GM12892 (cell line): Measurements from ENCODE around the gene STKLD1.

ENCODE experiments used
- DNase-seq: peaks from one replicate; pipeline ENCODE4 v3.0.0; 2011; ENCODE audit not compliant: insufficient read length
- FAIRE-seq: peaks from 2 replicates; lab custom pipeline; 2011; peaks lifted over from hg19 to GRCh38; lab: Jason Lieb, UNC
- POLR2A ChIP-seq: IDR thresholded peaks from 2 replicates; pipeline ENCODE4 v1.6.1; 2011; ENCODE audit warnings: low read depth, low read length, control low read depth
- POLR2AphosphoS5 ChIP-seq: IDR thresholded peaks from 2 replicates; pipeline ENCODE4 v1.6.1; 2011; ENCODE audit warnings: low read depth, low read length, control low read depth
- TAF1 ChIP-seq: IDR thresholded peaks from 2 replicates; pipeline ENCODE4 v1.6.1; 2011; ENCODE audit warnings: low read depth, mild to moderate bottlenecking, control low read depth, low read length, borderline replicate concordance

STKLD1 gene

DNA sequence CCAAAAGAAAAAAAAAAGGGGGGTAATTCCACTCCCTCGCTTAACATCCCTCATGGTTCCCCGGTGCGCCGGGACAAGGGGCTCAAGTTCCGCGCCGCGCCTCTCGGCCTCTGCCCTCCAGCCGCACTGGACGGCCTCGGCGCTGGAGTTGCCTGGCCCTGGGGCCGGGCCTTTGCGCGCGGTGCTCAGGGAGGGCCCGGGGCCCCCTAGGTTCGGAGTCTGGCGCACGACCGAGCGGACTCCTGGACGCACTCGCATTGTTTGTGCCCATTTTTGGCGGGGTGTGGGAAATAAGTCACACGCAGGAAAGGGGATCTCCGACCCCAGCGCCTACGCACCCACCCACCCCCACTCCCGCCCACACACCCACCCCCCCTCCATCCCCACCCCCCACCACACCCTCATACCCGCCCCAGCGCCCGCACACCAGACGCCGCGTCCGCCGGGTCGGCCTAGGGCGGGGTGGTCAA, 28.6 kb upstream of the STKLD1 start:
- DNase-seq: peak; percentile 78
- TF ChIP-seq POLR2A: no peak
- no peak for TF ChIP-seq TAF1
- TF ChIP-seq POLR2AphosphoS5: no peak; the same call in 1 of the 2 replicates
- no peak for FAIRE-seq

DNA sequence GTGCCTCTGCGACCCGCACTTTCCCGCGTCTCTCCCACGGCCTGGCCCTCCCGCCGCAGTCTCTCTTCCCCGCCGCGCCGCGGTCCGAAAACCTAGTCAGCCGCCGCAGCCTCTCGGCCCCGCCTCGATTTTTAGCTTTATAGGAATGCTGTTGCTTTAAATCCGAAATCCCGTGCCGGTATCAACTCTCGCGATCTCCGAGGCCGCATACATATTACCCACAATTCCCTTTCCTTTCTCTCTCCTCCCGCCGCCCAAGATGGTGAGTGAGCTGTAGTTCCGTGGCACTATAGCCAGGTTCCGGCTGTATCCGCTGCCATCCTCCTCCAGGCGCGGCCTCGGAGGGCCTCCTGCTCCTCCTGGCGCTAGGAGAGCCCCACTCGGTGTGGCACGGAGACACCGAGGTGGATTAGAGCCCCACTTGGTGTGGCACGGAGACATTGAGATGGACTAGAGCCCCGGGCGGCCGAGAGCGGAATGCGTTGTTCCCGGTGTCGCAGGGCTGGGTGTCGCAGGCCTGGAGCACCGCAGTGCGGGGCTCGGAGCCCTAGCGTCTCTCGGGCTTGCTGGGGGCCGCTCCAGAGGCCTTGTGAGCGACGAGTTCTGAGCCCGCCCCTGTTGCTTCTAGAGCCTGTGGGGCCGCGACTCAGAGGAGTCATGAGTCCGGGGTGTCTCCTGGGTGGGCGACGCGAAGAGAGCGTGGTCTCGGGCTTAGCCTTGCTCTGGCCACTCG, 28.0 kb upstream of the STKLD1 start, which contains the start of the genes MED22 and RPL7A:
Gene MED22, minus strand, starts transcription at position 147 of the 733 bp plus-strand sequence. CDS start 1,469 bp downstream, outside the sequence.
Gene RPL7A, plus strand, starts transcription at position 234 of the 733 bp plus-strand sequence. Its CDS starts 26 bp downstream, at position 260.
- peak; percentile 100 for TF ChIP-seq POLR2AphosphoS5
- TF ChIP-seq POLR2A: peak; percentile 99
- peak; percentile 100 for TF ChIP-seq TAF1
- peak; percentile 86 for FAIRE-seq

DNA sequence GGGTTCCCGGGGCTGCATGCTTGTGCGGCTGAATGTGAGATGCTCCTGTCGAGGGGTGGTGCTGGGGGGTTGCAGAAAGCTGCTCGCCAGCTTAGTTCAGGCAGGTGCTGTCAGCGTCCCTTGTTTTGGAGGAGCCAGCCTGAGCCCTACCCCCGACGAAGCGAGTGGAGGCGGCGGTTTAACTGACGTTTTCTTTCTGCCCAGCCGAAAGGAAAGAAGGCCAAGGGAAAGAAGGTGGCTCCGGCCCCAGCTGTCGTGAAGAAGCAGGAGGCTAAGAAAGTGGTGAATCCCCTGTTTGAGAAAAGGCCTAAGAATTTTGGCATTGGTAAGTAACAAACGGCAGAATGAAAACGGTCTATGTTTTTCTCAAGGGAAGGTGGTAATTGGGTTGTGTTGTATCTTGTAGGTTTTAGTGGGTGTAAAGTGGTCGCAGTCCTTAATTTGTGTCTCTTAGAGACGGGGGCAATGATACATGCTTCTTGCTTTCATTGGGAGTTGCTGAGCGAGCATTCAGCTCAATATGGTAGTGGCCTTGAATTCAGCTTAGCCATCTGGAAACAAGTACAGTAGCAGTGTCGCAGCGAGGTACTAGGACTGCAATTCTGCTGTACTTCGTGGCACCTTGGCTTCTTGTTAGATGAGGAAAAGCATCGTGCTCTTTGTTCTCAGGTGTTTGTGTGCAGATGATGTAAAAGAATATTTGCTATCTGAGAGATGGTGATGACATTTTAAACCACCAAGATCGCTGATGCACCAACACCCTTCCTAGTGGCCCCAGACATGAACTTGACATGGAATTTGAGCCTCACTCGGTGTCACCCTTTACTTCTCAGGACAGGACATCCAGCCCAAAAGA, 27.2 kb upstream of the STKLD1 start:
- DNase-seq (no peak), FAIRE-seq (no peak)
- no peak for TF ChIP-seq POLR2A
- peak; percentile 26; the same call in 1 of the 2 replicates for TF ChIP-seq POLR2AphosphoS5

More for the DNA sequence above, 28.0 kb upstream of the STKLD1 start, which contains the start of the genes MED22 and RPL7A:
- peak; percentile 84 for DNase-seq

GRCh38 chr9:133349965-133350616, 26.1 kb upstream of the STKLD1 start:
- no peak for DNase-seq
- no peak for FAIRE-seq
- TF ChIP-seq POLR2AphosphoS5: peak; percentile 33; the same call in 1 of the 2 replicates
- TF ChIP-seq POLR2A: peak; percentile 57
- TF ChIP-seq TAF1: no peak

DNA sequence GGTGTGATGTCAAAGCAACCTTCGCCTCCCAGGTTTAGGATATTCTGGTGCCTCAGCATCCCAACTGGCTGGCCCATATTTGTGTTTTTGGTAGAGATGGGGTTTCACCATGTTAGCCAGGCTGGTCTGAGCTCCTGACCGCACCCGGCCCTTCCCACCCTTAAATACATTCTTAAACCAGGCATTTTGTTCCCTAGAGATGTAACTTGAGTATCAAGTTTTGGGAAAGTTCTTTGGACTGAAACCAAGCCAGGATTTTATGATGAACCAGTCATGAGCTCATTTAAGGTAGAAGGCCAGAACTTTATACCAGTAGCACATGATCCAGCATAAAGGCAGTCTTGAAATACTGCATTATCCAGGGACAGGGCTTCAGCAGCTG, 24.6 kb upstream of the STKLD1 start:
- DNase-seq (no peak), FAIRE-seq (no peak)
- TF ChIP-seq POLR2A: no peak; the same call in 1 of the 2 replicates
- no peak for TF ChIP-seq TAF1
- no peak for TF ChIP-seq POLR2AphosphoS5

- FAIRE-seq: no peak
- peak; percentile 85 for TF ChIP-seq POLR2AphosphoS5
- TF ChIP-seq POLR2A: peak; percentile 42
- TF ChIP-seq TAF1: no peak
- no peak for DNase-seq
These were observed 24.1 kb upstream of the STKLD1 start for GRCh38 chr9:133351908-133352634.

DNA sequence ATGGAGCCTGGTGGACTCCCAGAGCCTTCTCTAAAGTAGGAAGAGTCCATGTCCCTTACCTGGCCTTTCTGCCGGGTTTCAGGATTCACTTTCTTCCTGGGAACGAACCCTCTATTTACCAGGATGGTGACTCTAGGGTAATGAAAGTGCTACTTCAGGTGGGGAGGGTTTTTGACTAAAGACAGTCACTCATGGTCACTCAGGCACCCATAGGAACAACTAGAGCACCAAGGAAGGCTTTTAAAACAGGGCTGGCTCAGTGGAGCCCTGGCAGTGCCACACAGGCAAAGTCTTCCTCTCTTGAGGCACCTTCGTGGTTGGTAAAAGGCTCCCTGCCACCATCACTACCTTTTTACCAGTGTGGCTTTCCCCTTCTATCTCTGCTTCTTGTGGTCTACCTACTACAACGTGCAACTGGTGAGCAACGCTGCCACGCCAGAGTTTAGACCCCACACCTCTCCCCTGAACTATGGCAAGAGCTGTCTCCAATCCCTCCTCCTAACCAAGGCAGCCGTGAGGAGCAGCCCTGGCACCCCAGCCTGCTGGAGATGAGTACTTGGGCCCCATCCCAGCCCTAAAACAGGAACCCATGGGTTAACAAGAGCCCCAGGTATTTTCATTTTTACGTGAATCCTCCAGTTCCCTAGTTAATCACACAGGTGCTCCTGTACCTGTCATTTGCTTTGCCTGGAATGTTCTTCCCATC, 23.4 kb upstream of the STKLD1 start:
- FAIRE-seq: no peak
- TF ChIP-seq POLR2AphosphoS5 (peak; percentile 86; the same call in 1 of the 2 replicates), TAF1 (no peak), POLR2A (peak; percentile 38; the same call in 1 of the 2 replicates)
- no peak for DNase-seq

GRCh38 chr9:133353548-133353947, 22.6 kb upstream of the STKLD1 start:
- 0 out of 2 replicates have a peak, but pooled peaks have one; percentile 19 for TF ChIP-seq POLR2A
- TF ChIP-seq TAF1: no peak
- DNase-seq: no peak
- no peak for FAIRE-seq

DNA sequence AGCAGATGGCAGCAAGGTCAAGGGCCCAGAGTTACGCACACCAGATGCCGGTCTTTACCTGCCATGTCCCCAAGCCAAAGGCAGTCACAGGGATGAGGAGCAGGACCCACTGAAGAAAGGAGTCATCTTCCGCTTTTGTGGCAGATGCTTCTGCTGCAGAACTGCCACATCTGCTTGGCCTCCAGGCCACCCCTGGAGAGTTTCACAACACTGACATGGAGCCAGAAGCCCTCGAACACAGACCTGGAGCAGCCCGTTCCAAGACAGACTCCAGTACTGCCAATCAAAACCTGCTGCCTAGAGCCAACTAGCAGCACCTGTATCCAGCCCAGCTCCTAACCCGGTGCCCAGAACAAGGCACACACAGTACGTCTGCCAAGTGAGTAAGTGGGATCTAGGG, 21.4 kb upstream of the STKLD1 start:
- DNase-seq (no peak), FAIRE-seq (no peak)
- TF ChIP-seq POLR2AphosphoS5: no peak

- FAIRE-seq: no peak
- DNase-seq: no peak
These were observed 20.2 kb upstream of the STKLD1 start for GRCh38 chr9:133355881-133356357.

More at GRCh38 chr9:133355881-133356357, 20.2 kb upstream of the STKLD1 start:
- TF ChIP-seq POLR2AphosphoS5 (no peak), POLR2A (no peak), TAF1 (no peak)
